22Rv1 (cell line): ENCODE data around the gene SLC49A3.
"Not testable (repeated sequence)": the region's sequence is repeated elsewhere in the genome, so short reads cannot be mapped to it uniquely, and the experiment has no call there.

Source experiments
- H3K27ac ChIP-seq: fragments of 450-650 bp; 2 replicates; pipeline ENCODE4 v1.5.1; 2017
- CTCF ChIP-seq: fragments of 450-650 bp; IDR thresholded peaks from 2 replicates; pipeline ENCODE4 v1.5.1; 2017; ENCODE audit warnings: mild to moderate bottlenecking
- ZFX ChIP-seq: fragments of 450-650 bp; IDR thresholded peaks from 2 replicates; pipeline ENCODE4 v1.6.1; 2017; ENCODE audit warnings: antibody characterized with exemption, borderline replicate concordance

The SLC49A3 gene

GRCh38 chr4:732486-732885 is 43.5 kb upstream of the SLC49A3 start:
- no peak for TF ChIP-seq ZFX
- no peak for TF ChIP-seq CTCF

GRCh38 chr4:731954-732353 is 43.0 kb upstream of the SLC49A3 start:
- not testable (repeated sequence) for H3K27ac ChIP-seq

More at GRCh38 chr4:732486-732885, 43.5 kb upstream of the SLC49A3 start:
- H3K27ac ChIP-seq, result no peak overlapping the region

GRCh38 chr4:730946-731904 is 42.3 kb upstream of the SLC49A3 start:
- H3K27ac ChIP-seq, result not testable (repeated sequence)

- no peak for TF ChIP-seq ZFX
- no peak for TF ChIP-seq CTCF
- no peak overlapping the region for H3K27ac ChIP-seq
Observed at GRCh38 chr4:730511-730910, 41.6 kb upstream of the SLC49A3 start.

GRCh38 chr4:729336-730315 is 40.7 kb upstream of the SLC49A3 start:
- H3K27ac ChIP-seq, result no peak overlapping the region
- TF ChIP-seq ZFX (no peak), CTCF (no peak)

GRCh38 chr4:727576-727975 is 38.6 kb upstream of the SLC49A3 start:
- TF ChIP-seq ZFX, result no peak
- no peak for TF ChIP-seq CTCF
- H3K27ac ChIP-seq, result no peak overlapping the region

GRCh38 chr4:726838-727237 is 37.9 kb upstream of the SLC49A3 start:
- no peak for TF ChIP-seq CTCF
- TF ChIP-seq ZFX, result no peak
- no peak overlapping the region for H3K27ac ChIP-seq
